Stimulated activated CD8-positive, alpha-beta memory T cell treated with anti-CD3 and anti-CD28 coated beads, Interleukin-7, amount 100 ng/mL, for 48 hours (primary cell): Measurements from ENCODE around the gene ARHGEF10L.
"Not testable (repeated sequence)": the region's sequence is repeated elsewhere in the genome, so short reads cannot be mapped to it uniquely, and the experiment has no call there.

Source experiments
- DNase-seq, 2 donors: peaks; one replicate each; pipeline ENCODE4 v3.0.0-alpha.2; 2020; ENCODE audit warnings: low read depth in 1 of 2; ENCODE audit errors: extremely low read depth in 1 of 2

ARHGEF10L gene

DNA sequence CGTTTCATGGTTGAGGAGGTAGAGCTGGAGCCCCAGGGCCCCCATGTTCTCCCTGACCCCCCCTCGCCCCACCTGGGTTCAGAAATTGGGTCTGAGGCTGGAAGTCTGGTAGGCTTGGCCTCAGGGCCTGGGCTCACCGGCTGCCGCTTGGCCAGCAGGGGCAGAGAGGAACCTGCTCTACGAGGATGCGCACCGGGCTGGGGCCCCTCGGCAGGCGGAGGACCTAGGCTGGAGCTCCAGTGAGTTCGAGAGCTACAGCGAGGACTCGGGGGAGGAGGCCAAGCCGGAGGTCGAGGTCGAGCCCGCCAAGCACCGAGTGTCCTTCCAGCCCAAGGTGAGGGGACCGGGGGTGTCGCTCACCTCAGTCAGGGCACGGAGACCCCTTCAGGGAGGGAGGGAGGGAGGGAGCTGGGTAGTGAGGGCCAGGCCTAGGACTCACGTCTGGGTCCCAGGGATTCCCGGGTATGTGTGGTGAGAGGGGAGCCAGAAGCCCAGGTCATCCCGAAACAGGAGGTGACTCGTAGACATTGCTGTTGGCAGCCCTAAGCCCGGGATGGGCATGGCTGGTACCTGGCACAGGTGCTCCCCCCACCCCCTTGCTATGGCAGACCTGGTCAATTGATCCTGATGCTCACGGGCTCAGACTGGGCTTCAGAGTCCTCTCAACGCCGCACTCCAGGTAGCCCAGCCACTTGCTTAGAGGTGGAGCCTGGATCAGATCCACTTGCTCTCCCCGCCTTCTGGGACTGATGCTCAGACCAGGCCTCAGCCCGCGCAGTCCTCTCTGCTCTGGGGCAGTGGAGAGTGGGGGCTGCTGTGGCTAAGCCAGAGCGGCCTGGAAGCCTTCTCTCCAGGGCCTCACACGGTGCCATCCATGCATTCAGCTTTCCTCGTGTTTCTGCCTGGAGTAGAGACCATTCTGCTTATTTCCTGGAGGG lies 68.4 kb downstream of the ARHGEF10L start:
- DNase-seq, result no peak

DNA sequence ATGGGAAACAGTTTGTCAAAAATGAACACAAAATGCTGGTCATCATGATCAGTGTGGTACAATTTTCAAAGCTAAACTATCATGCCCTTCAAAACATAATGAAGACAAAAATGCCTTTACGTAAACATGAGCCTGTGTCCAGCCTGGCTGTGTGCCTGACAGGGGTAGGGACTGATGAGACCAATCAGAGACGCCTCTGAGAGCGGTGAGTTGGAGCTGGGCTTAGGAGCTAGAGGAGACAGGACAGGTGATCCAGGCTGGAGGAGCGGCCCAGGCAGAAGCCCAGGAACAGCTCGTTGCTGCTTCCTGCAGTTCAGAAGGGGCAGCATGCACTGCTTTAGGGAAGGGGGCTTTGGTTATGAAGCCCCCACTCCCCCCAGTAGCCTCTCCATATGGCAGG lies 70.0 kb downstream of the ARHGEF10L start:
- DNase-seq, result no peak

DNA sequence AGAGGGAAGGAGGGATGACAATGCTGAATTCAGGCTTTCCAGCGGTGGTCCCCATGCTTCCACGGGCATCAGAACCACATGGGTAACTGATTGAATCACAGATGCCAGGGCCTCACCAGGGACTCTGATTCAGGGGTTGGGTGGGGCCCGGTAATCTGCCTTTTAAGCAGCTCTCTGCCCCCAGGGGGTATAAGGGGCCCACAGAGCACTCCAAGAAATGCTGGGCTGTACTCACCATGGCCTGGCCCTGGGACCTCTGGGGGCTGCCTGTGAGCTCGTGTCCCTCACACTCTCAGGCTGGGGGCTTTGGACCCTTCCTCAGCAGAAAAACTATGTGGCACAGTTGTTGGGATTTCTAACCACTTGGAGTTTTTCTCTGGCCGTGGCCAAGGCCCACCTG lies 70.6 kb downstream of the ARHGEF10L start:
- no peak for DNase-seq

DNA sequence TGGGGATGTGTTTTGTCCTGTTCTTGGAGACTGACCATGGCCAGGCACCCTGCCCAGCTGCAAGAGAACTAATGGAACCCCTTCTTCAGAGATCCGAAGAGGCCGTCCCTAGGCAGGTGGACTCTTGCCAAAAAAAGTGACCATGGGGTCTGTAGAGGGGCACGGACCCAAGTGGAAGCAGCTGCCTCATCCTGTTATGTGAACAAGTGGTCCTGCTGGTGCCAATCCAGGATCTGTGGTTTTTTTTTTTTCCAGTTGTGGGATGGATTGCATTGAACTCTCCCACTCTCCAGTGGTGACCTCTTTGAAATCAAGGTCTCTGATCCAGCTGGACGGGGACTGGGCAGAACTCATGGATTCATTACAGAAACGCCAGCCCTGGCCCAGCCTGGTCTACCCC lies 71.2 kb downstream of the ARHGEF10L start:
- DNase-seq, result no peak

DNA sequence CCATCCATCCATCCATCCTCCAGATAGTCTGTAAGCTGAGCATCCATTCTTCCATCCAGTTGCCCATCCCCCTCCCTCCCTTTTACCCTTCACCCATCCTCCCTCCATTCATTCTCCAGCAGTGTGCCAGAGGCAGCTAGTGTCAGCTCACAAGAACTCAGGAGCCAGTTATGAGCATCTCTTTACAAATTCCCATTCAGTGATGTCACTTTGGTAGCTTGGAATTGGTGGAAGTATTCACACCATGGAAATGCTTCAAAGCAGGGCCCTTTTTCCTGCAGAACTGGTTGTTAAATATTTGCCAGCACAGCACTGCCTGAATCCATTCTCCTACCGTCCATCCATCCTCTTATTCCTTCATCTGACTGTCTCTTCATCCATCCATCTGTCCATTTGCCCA lies 72.5 kb downstream of the ARHGEF10L start:
- no peak for DNase-seq

DNA sequence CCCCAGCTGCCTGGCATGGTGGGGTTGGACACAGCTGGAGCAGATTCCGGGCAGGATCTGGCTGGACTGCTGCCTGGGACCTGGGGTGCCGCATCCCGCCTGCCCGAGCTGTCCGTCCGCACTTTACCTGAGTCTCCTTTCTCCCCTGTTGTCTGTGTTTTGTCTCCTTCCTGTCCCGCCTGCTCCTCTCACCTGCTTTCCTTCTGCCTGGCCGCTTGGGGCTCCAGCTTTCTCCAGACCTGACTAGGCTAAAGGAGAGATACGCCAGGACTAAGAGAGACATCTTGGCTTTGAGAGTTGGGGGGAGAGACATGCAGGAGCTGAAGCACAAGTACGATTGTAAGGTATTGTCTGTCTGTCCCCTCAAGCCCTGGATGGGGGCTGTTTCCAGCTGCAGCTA lies 73.3 kb downstream of the ARHGEF10L start:
- DNase-seq, result no peak

DNA sequence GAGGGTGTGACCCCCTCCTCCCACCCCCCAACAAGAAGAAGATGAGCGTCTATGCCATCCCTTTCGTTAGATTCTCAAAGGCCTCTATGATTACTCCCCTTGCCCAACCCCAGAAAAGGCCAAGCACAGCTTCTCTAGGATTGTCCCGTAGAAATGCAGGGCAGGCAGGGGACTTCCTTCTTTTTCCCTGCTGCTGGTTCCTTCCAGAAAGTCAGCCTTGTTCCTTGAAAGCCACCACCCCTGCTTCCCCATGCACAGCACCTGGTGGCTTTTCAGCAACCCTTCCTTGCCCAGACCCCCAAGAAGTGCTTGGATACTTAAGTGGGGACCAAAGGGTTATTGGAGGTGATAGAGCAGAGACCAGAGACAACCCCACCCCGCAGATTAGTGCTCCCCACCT lies 75.1 kb downstream of the ARHGEF10L start:
- no peak for DNase-seq

DNA sequence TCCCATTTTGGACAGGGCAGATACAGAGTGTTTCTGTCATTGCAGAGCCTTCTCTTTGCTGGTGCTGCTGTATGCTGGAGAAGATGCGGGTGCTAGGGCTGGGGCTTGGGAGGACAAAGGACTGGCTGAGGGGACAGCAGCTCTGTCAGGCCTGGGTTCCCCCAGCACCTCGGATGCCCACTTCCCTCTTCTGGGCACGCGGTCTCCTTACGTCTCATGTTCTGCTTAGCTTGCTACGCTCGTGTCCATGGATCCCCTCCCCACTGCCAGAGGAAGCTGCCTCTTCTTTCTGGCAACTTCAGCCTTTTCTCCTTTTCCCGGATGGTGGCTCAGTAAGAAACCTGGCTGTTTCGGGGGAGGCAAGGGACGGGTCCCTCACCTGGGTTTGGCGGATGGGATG lies 75.7 kb downstream of the ARHGEF10L start:
- no peak for DNase-seq

DNA sequence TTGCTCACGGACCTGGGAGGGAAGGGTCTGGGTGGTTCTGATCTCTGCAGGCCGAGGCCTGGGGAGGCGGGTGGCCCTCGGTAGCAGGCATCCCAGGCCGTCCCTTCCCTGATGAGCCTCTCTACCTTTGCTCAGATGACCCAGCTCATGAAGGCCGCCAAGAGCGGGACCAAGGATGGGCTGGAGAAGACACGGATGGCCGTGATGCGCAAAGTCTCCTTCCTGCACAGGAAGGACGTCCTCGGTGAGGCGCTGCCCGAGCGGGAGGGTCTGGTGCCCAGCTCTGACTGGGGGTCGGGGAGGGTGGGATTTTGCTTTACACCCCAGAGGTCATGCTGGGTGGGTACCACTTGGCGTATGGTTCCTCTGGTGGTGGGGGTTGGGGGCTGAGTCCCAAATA lies 76.5 kb downstream of the ARHGEF10L start:
- DNase-seq, result no peak

DNA sequence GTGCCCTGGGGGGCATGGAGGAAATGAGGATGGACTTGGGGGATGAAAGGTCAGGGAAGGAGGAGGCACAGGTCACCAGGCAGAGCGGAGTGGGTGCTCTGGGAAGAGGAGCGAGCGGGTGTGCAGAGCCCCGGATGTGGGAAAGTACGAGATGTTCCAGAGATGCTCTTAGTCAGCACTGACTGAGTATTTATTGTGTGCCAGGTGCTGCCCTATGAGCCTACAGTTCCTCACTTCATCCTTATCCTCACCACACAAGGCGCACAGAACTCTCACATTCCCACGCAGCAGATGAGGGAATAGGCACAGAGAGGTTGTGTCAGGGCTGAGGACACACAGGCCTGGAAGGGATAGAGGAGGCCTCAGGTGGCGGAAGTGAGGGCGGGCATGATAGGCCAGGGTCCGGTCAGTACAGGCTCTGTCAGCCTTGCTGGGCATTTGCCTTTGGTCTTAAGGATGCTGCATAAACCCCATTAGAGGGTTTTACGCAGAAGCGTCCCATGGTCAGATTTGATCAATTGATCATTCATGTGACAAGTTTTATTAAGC lies 77.3 kb downstream of the ARHGEF10L start:
- no peak for DNase-seq

DNA sequence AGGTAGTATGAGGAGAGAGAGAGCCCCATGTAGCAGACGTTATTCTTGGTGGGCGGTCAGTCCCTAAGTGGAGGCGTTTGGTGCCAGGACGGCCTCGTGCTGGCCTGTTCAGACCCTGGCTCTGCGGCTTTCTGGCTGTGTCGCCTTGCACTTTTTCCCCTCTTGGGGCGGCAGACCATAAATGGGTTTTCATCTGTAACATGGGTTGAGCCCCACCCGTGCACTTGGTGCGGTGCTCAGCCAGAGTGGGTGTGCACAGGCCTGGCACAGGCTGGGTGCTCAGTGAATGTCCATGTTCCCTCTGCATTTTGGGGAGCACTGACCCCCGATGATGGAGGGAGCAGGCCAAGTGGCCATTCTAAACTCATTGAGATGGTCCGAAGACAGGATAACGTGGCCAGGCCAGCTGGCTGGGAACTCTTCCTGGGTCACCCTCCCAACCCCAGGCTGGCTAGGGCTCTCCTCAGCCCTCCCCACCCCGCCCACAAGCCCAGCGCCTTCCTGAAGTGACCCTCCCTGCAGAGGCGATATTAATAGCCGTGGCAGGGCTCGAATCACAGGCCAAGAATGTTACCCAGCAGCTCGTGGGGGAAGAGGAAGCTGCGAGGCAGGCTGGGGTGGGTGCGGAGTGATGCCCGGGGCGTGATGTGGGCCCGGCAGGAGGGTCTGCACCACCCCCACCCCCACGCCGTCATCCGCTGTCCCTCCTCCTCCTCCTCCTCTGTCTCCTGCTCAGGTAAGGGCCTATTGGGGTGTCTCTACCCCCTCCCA lies 78.5 kb downstream of the ARHGEF10L start:
- no peak for DNase-seq

DNA sequence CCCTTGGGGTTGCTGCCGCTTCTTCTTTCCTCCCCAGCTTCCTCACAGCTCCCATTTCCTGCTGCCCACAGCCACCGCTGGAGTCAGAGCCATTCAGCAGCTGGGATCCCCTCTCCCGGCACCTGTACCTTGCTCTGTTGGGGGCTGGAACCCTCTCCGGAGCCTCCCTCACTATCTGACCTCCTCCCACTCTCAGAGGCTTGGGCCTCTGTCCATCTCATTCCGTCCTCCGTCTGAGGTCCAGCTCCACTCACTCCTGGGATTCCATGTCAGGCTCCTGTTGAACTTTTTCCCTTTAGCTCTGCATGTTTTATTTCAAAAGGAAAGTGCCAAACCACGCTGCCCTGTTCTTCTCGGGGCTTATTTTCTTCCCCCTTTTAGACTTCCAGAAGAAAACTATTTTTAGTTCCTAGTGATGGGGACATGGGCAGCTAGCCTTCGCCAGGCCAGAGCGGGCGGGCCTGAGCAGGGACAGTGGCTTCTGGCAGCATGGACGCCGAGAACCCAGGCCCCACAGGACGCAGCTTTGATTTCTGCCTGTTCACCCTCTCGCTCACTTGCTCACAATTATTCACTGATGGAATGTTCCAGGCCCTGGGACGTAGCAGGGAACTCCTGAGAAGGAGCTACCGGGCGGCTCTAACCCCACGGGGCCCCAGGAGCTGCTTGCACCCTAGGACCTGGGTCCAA lies 79.2 kb downstream of the ARHGEF10L start:
- no peak for DNase-seq

DNA sequence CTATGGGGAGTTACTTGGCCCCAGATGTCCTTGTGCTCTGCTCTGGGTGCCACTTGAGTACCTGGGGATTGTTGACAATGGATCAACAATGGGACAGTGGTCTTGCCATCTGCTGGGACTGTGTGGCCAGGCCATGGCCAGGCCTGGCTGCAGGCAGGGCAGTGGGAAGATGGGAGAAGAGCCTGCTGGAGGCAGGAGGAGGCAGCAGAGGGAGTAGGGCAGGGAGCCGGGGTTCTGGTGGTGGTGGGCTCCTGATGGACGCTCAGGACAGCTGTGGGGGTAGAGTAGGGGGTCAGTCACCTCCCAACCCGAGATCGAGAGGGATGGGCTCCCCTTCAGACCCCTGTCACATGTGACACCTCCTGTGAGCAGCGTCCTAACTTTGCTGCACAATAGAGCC lies 81.0 kb downstream of the ARHGEF10L start:
- no peak for DNase-seq

DNA sequence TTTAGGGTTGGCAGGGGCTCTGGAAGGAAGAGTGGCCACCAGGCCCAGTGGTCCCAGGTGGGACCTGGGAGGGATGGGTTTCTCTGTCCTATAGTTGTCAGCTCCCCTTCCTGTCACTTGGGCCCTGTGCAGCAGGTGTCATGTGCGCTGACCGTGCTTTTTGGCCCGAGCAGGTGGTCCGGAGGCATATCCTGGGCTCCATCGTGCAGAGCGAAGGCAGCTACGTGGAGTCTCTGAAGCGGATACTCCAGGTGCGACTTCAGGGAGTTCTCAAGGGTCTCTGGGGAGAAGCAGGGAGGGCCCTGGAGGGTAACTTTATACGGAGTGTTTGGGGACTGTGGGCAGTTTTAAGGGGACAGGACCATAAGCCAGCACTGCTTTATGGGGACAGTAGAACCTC lies 82.2 kb downstream of the ARHGEF10L start:
- no peak for DNase-seq

DNA sequence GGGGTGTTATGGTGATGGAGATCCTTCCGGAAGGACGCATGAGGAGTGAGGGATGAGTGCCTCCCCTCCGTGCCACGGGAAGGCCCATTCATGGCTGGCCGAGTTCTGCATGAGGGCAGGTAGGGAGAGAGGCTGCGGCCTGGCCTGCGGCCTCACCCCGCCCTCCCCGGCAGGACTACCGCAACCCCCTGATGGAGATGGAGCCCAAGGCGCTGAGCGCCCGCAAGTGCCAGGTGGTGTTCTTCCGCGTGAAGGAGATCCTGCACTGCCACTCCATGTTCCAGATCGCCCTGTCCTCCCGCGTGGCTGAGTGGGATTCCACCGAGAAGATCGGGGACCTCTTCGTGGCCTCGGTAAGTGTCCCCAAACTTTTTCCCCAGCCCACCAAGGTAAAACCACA lies 83.3 kb downstream of the ARHGEF10L start:
- DNase-seq, result no peak

DNA sequence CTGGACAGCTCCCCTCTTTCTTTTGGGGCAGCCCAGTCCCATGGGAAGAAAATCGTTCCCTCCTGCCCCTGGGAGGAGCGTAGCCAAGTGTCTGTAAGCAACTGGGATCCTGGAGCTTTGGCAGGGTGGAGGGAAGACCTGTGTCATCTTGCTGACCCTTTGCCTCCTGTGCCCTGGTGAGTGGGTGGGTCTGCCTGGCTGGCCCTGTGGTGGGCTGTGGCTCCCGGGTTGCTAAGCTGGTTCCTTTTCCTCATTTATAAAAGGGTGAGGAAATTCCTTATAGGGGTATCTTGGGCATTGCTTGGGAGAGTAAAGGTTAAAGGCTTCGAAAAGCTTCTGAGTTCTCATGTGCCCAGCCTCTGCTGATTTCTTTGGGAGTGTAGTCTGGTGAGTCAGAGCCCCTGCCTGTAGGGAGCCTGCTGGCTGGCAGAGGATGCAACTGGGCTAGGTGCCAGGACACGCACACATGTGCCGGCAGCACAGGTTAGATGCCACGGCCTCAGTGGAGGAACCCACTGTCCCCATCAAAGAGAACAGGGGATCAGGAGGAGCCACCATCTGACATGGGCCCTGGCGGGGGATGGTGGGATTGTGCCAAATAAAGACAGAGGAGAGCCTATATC lies 85.2 kb downstream of the ARHGEF10L start:
- DNase-seq, result no peak

DNA sequence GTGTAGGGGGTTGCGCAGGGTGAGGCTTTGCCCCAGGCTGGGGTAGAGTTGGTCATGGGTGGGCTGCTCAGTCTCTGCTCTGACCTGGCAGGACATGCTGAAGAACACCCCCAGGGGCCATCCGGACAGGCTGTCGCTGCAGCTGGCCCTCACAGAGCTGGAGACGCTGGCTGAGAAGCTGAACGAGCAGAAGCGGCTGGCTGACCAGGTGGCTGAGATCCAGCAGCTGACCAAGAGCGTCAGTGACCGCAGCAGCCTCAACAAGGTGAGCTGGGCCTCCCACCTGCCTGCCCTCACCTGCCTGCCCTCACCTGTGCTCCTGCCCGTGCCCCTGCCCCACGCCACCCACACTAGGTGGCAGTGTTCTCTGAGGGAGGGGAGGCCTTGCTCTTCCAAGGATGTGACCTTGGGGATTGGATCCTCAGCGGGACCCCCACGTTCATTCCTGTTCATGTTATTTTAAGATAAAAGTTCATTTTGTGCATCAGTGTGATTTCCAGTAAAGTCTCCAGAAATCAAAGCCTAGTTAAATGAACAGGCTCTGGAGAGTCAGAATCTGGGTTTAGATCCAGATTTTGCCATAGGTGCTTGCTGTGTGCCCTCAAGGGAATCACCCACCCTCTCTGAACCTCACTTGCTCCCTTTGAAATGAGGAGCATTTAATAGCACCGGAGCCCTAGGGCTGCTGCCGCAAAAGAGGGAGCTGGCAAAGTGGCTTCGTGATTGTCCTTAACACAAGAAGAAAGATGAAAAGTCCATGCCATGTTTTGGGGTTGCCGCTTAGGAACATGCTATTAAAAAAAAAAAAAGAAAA lies 87.9 kb downstream of the ARHGEF10L start:
- no peak for DNase-seq

DNA sequence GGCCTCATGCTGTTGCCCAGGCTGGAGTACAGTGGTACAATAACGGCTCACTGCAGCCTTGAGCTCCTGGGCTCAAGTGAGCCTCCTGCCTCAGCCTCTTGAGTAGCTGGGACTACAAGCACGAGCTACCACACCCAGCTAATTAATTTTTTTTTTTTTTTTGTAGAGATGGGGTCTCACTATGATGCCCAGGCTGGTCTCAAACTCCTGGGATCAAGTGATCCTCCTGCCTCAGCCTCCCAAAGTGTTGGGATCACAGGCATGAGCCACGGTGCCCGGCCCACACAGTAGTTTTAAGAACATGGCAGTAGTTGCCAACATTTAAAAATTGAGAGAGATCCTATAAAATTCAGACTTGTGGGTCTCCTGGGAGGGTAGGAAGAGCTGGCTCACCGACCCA lies 89.5 kb downstream of the ARHGEF10L start:
- DNase-seq, result not testable (repeated sequence)

DNA sequence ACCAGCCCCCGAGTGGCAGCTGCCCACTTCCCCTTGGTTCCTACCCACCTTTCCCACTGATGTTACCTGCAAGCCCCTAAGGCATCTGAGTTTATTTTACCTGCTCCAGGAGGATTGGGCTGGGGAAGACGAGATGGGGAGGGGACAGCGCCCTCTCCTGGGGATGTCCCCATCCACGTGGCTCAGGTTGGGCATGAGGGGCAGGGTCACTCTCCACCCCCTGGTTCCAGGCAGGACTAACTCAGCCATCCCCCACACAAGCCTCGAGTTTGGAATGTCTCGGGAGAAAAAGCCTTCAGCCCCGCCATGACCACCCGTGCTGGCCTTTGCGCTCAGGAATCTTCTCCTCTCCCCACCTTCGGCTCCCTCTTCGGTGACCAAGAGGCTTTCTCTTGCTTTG lies 90.0 kb downstream of the ARHGEF10L start:
- no peak for DNase-seq
